C4-2B (cell line): ENCODE data around the gene BRD7.

Source experiments
- ZFX ChIP-seq: fragments of 450-650 bp; IDR thresholded peaks from 2 replicates; pipeline ENCODE4 v1.6.1; 2017
- TF ChIP-seq, protein P1 (sequence below): fragments of 450-650 bp; conservative IDR thresholded peaks from 2 replicates; pipeline ENCODE4 v1.5.1; 2017; ENCODE audit warnings: mild to moderate bottlenecking

GRCh38 chr16:50269769-50270509 is 98.8 kb downstream of the BRD7 start:
- TF ChIP-seq, protein P1, sequence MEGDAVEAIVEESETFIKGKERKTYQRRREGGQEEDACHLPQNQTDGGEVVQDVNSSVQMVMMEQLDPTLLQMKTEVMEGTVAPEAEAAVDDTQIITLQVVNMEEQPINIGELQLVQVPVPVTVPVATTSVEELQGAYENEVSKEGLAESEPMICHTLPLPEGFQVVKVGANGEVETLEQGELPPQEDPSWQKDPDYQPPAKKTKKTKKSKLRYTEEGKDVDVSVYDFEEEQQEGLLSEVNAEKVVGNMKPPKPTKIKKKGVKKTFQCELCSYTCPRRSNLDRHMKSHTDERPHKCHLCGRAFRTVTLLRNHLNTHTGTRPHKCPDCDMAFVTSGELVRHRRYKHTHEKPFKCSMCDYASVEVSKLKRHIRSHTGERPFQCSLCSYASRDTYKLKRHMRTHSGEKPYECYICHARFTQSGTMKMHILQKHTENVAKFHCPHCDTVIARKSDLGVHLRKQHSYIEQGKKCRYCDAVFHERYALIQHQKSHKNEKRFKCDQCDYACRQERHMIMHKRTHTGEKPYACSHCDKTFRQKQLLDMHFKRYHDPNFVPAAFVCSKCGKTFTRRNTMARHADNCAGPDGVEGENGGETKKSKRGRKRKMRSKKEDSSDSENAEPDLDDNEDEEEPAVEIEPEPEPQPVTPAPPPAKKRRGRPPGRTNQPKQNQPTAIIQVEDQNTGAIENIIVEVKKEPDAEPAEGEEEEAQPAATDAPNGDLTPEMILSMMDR: no peak
- TF ChIP-seq ZFX: no peak
